ENCODE data around the gene PXDN.

PXDN gene

GRCh38 chr2:1648241-1649102, 95.8 kb downstream of the PXDN start:
- no peak for DNase-seq (ENCODE audit: low read depth)

- DNase-seq (ENCODE audit: low read depth) = no peak
These were observed 96.7 kb downstream of the PXDN start for GRCh38 chr2:1647417-1648240.

- no peak for DNase-seq (ENCODE audit: low read depth)
These were observed 98.4 kb downstream of the PXDN start for GRCh38 chr2:1645761-1646476.

GRCh38 chr2:1644427-1644826, 99.9 kb downstream of the PXDN start:
- DNase-seq (ENCODE audit: low read depth) = no peak

GRCh38 chr2:1642993-1643619, 101.2 kb downstream of the PXDN start:
- DNase-seq (ENCODE audit: low read depth) = no peak

- no peak for DNase-seq (ENCODE audit: low read depth)
These were observed 102.1 kb downstream of the PXDN start for GRCh38 chr2:1642066-1642861.

- DNase-seq (ENCODE audit: low read depth) = no peak
These were observed 102.8 kb downstream of the PXDN start for GRCh38 chr2:1641523-1641922.

GRCh38 chr2:1640301-1641135, 103.8 kb downstream of the PXDN start:
- no peak for DNase-seq (ENCODE audit: low read depth)

GRCh38 chr2:1639086-1639858, 105.0 kb downstream of the PXDN start:
- no peak for DNase-seq (ENCODE audit: low read depth)

- no peak for DNase-seq (ENCODE audit: low read depth)
These were observed 105.9 kb downstream of the PXDN start for GRCh38 chr2:1638281-1638860.

- no peak for DNase-seq (ENCODE audit: low read depth)
These were observed 107.4 kb downstream of the PXDN start for GRCh38 chr2:1636791-1637415.

- no peak for DNase-seq (ENCODE audit: low read depth)
These were observed 108.5 kb downstream of the PXDN start for GRCh38 chr2:1635823-1636222.

GRCh38 chr2:1634681-1635341, 109.5 kb downstream of the PXDN start:
- DNase-seq (ENCODE audit: low read depth) = no peak

- DNase-seq (ENCODE audit: low read depth) = no peak
These were observed 110.3 kb downstream of the PXDN start for GRCh38 chr2:1633936-1634587.

- DNase-seq (ENCODE audit: low read depth) = no peak
These were observed 111.1 kb downstream of the PXDN start for GRCh38 chr2:1633092-1633671.

- no peak for DNase-seq (ENCODE audit: low read depth)
These were observed 111.8 kb downstream of the PXDN start for GRCh38 chr2:1632510-1632909.

- no peak for DNase-seq (ENCODE audit: low read depth)
These were observed 112.3 kb downstream of the PXDN start for GRCh38 chr2:1632002-1632348.
